Fibroblast of lung (primary cell): ENCODE results near the gene TRAPPC2L.

Experiments used
- CTCF ChIP-seq, 2 donors: IDR thresholded peaks in 1 of 2; conservative IDR thresholded peaks in 1 of 2; 1 replicate in 1 of 2; 2 replicates in 1 of 2; pipeline ENCODE4 v1.5.1; 2011 to 2012; ENCODE audit warnings: low read length in 2 of 2, control low read depth in 1 of 2, inconsistent platforms in 1 of 2, low read depth in 1 of 2, mild to moderate bottlenecking in 1 of 2
- EZH2 ChIP-seq: IDR thresholded peaks from 2 replicates; pipeline ENCODE4 v1.5.1; 2012; ENCODE audit warnings: low read length, control low read depth, mild to moderate bottlenecking; ENCODE audit errors: missing control alignments

DNA sequence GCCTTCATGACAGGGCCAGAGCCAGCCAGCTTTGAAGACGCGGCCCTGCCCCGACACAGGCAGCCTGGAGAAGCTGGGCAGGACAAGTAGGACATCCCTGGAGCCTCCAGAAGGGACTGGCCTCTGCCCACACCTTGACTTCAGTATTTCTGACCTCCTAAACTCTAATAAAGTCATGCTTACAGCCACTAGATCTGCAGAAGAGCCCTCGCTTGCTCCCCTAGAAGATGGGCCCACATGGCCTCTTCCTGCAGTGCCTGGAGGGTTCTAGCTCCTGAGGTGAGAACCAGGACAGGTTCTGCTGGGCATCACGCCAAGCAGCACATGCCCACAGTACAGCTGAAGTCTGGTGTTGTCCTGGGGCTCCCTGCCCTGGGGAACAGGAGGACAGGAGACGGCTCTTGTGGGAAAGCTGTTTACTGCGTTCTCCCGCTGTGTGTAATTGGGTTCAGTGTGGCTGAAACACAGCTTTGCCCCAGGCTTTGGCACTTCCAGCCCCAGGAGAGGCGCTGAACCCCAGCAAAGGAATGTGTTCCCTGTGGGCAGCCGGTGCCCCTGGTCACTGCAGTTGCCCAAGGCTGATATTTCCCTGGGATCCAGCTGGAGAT is 47.8 kb upstream of the TRAPPC2L start:
- TF ChIP-seq EZH2, result no peak
- no peak for TF ChIP-seq CTCF (conservative IDR thresholded peaks at IDR 0.05 in 1 of 2, IDR thresholded peaks at IDR 0.05 in 1 of 2; ENCODE audit: low read depth in 1 of 2, low read length in 2 of 2)
